Nasal cavity respiratory epithelium epithelial cell of viscerocranial mucosa (primary cell): Measurements from ENCODE around the gene HGD. TPM values are rescaled to one million over a fixed set of nuclear protein-coding genes. Genes with fewer than 3 reads are reported as not detected.

Experiments used
- total RNA-seq: library from RNA; depleted of rRNA; stranded (reverse); fragments of >200 nt; gene quantifications from 2 replicates; pipeline ENCODE4 v1.2.3, GENCODE V29; 2014

The HGD gene, protein sequence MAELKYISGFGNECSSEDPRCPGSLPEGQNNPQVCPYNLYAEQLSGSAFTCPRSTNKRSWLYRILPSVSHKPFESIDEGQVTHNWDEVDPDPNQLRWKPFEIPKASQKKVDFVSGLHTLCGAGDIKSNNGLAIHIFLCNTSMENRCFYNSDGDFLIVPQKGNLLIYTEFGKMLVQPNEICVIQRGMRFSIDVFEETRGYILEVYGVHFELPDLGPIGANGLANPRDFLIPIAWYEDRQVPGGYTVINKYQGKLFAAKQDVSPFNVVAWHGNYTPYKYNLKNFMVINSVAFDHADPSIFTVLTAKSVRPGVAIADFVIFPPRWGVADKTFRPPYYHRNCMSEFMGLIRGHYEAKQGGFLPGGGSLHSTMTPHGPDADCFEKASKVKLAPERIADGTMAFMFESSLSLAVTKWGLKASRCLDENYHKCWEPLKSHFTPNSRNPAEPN
- 0.28 and 0.34 TPM in 2 replicates for total RNA-seq

DNA sequence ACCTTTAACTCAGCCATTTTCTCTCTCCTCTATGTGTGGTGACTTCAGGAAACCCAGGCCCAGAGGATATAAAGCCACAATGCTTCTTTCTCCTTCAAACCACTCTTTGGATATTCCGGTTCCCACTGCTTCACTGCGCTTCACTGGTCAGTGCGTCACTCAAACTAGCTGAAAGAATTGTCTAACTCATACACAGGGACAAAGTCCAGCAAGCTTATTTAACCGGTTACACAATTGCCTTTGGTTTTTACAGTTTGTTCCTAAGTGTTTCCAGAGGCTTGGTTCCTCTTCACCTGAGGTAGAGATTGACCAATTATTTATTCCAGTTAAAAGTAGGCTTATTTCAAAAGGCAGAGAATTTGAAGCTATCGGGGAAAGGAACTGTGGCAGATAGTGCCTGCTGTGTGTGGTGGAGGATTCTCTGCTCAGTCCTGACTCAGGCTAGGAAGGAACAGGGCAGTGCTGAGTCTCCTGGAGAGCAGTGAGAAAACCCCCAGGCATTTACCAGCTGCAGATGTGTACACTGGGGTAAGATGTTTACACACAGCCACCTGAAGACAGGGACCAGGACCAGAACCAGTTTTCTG, at the start of gene HGD:
TSS of gene HGD (minus strand) at position 145 of the 587 bp plus-strand sequence. CDS start at position 17, 128 bp downstream.

DNA sequence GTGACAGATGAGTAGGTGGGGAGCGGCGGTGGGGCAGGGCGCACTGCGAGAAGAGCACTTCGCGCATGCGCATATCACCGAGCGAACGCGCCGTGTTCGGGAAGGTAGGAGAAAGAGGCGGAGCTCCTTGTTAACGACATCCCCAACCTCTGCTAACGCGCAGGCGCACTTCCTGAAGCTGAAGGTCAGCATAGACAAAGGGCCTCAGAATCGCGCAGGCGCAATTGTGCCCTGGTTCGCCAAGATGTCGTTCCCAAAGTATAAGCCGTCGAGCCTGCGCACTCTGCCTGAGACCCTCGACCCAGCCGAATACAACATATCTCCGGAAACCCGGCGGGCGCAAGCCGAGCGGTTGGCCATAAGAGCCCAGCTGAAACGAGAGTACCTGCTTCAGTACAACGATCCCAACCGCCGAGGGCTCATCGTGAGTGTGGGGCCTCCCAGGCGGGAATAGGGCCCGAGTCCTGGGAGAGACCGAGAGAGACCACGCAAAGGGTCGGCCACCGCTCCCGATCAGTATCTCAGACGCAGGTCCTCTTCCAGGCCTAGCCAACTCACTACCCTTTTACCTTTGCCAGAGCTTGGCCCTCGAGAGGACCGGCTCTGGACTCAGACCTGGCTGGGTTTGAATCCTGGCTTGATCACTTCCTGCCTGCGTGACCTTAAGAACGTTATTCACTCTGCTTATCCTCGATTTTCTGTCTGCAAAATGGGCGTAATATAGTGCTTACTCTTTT, 85.8 kb downstream of the HGD start, which contains the start of gene NDUFB4:
TSS of gene NDUFB4 (plus strand) at position 221 of the 737 bp plus-strand sequence. CDS start at position 245, 24 bp downstream.

Other genes starting within 250 kb of the HGD start
- 50.6 and 122 TPM in 2 replicates for gene FSTL1, start 231.2 kb downstream of the HGD start, total RNA-seq
- 18.8 and 27.8 TPM in 2 replicates for gene NDUFB4, start 85.9 kb downstream of the HGD start, total RNA-seq
- gene RABL3, start 60.3 kb upstream of the HGD start, total RNA-seq, result 17.4 and 23.1 TPM in 2 replicates
- 22.0 and 29.0 TPM in 2 replicates for gene GTF2E1, start 60.5 kb upstream of the HGD start, total RNA-seq
- gene STXBP5L, start 226.0 kb upstream of the HGD start, total RNA-seq, result not detected in 2 replicates